BJ (cell line): ENCODE measurements around the gene CCNC. TPM values are rescaled to one million over a fixed set of nuclear protein-coding genes. Genes with fewer than 3 reads are reported as not detected.

Source experiments
- CTCF ChIA-PET: fragments of 350-600 bp; formaldehyde crosslinking; extraction: SDS; loops from one replicate; lab custom pipeline; 2021; ENCODE audit warnings: antibody characterized with exemption, inconsistent platforms; lab: Yijun Ruan, JAX
- POLR2A ChIA-PET: fragments of 300-600 bp; sonication (Branson Sonifier 250); formaldehyde crosslinking; extraction: SDS; loops from one replicate; lab custom pipeline; 2021; ENCODE audit warnings: antibody characterized with exemption; lab: Charles Lee
- DNase-seq: peaks from one replicate; pipeline ENCODE4 v3.0.0-alpha.2; 2011; ENCODE audit warnings: low read depth
- H3K27me3 ChIP-seq: 2 replicates; pipeline ENCODE4 v1.6.0; 2011; ENCODE audit warnings: low read length; ENCODE audit not compliant: control insufficient read depth, insufficient read depth
- H3K36me3 ChIP-seq: 2 replicates; pipeline ENCODE4 v1.5.1; 2011; ENCODE audit warnings: low read length; ENCODE audit not compliant: control insufficient read depth, insufficient read depth
- H3K4me3 ChIP-seq: 2 replicates; pipeline ENCODE4 v1.5.1; 2011; ENCODE audit warnings: low read depth, mild to moderate bottlenecking, control low read depth, low read length
- CTCF ChIP-seq: IDR thresholded peaks from 2 replicates; pipeline ENCODE4 v1.5.1; 2011; ENCODE audit warnings: low read depth, mild to moderate bottlenecking, control low read depth, inconsistent platforms, low read length, moderate library complexity; ENCODE audit not compliant: insufficient read depth
- polyA plus RNA-seq: library from polyadenylated mRNA; depleted of rRNA; stranded (reverse); fragments of >200 nt; gene quantifications from 2 replicates; pipeline ENCODE4 v1.2.3, GENCODE V29; 2011

Gene CCNC
- polyA plus RNA-seq, 1 experiment = 32.3 TPM

GRCh38 chr6:99563056-99563723 lies 5.3 kb downstream of the CCNC start:
- Histone ChIP-seq H3K27me3 (no peaks in the 10 kb centered on the region), H3K4me3 (no peak overlapping the region), H3K36me3 (peaks cover 1% of the 10 kb centered on the region; the same call in 1 of the 2 replicates)
- no peak for DNase-seq
- POLR2A ChIA-PET = no interaction called here
- TF ChIP-seq CTCF = no peak
- CTCF ChIA-PET = interaction anchor here (1.6 kb wide), 1 partner anchor 41 kb away, joined by 3 read pairs; no protein-coding TSS in a partner anchor

- TF ChIP-seq CTCF = no peak
- Histone ChIP-seq H3K36me3 (peaks cover 7% of the 10 kb centered on the region), H3K4me3 (no peak overlapping the region), H3K27me3 (no peaks in the 10 kb centered on the region)
- CTCF ChIA-PET = no interaction called here
- POLR2A ChIA-PET = no interaction called here
- no peak for DNase-seq
Measured at GRCh38 chr6:99560668-99561067, 7.8 kb downstream of the CCNC start.

GRCh38 chr6:99559057-99559456 lies 9.4 kb downstream of the CCNC start:
- no peak for DNase-seq
- POLR2A ChIA-PET = no interaction called here
- TF ChIP-seq CTCF = no peak
- no peak overlapping the region for H3K4me3 ChIP-seq
- CTCF ChIA-PET = no interaction called here
- H3K27me3 ChIP-seq = no peaks in the 10 kb centered on the region
- peaks cover 7% of the 10 kb centered on the region for H3K36me3 ChIP-seq

GRCh38 chr6:99553888-99554287 lies 14.6 kb downstream of the CCNC start:
- CTCF ChIA-PET = no interaction called here

More at GRCh38 chr6:99553888-99554287, 14.6 kb downstream of the CCNC start:
- DNase-seq = no peak
- Histone ChIP-seq H3K27me3 (no peaks in the 10 kb centered on the region), H3K4me3 (no peak overlapping the region), H3K36me3 (peaks cover 5% of the 10 kb centered on the region)
- no peak for TF ChIP-seq CTCF
- POLR2A ChIA-PET = no interaction called here
